Measurements from ENCODE around the gene RIPPLY3.

The RIPPLY3 gene

GRCh38 chr21:37036177-37036576 lies 29.7 kb downstream of the RIPPLY3 start:
- H3K4me2 ChIP-seq (ENCODE audit: low read length), result no peak overlapping the region
- H3K9me3 ChIP-seq (ENCODE audit: low read length), result no peaks in the 10 kb centered on the region
- H3K4me3 ChIP-seq (ENCODE audit: low read depth, low read length, poor library complexity, severe bottlenecking), result no peak overlapping the region
- H3K79me2 ChIP-seq (ENCODE audit: insufficient read depth, low read length), result no peaks in the 10 kb centered on the region
- H3K27ac ChIP-seq (ENCODE audit: low read depth, low read length, poor library complexity, severe bottlenecking), result no peak overlapping the region
- no peak for TF ChIP-seq EZH2 (IDR thresholded peaks at IDR 0.05; ENCODE audit: borderline replicate concordance, low read length)
- TF ChIP-seq, protein P1, sequence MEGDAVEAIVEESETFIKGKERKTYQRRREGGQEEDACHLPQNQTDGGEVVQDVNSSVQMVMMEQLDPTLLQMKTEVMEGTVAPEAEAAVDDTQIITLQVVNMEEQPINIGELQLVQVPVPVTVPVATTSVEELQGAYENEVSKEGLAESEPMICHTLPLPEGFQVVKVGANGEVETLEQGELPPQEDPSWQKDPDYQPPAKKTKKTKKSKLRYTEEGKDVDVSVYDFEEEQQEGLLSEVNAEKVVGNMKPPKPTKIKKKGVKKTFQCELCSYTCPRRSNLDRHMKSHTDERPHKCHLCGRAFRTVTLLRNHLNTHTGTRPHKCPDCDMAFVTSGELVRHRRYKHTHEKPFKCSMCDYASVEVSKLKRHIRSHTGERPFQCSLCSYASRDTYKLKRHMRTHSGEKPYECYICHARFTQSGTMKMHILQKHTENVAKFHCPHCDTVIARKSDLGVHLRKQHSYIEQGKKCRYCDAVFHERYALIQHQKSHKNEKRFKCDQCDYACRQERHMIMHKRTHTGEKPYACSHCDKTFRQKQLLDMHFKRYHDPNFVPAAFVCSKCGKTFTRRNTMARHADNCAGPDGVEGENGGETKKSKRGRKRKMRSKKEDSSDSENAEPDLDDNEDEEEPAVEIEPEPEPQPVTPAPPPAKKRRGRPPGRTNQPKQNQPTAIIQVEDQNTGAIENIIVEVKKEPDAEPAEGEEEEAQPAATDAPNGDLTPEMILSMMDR (IDR thresholded peaks at IDR 0.05; ENCODE audit: low read length), result no peak
- no peaks in the 10 kb centered on the region for H3F3A ChIP-seq (ENCODE audit: insufficient read depth, low read length)
- no peaks in the 10 kb centered on the region for H4K20me1 ChIP-seq (ENCODE audit: insufficient read depth, low read length)
- no peak overlapping the region for H2AFZ ChIP-seq (ENCODE audit: low read length)
- H3K4me1 ChIP-seq (ENCODE audit: insufficient read depth, low read length, severe bottlenecking), result no peaks in the 10 kb centered on the region
- H3K9me2 ChIP-seq (ENCODE audit: low read depth, low read length), result no peaks in the 10 kb centered on the region
- H3K36me3 ChIP-seq (ENCODE audit: insufficient read depth, low read length), result no peaks in the 10 kb centered on the region; the same call in 1 of the 2 replicates
- no peak overlapping the region for H3K9ac ChIP-seq (ENCODE audit: low read length)
- no peaks in the 10 kb centered on the region for H3K27me3 ChIP-seq (ENCODE audit: insufficient read depth, low read length)

DNA sequence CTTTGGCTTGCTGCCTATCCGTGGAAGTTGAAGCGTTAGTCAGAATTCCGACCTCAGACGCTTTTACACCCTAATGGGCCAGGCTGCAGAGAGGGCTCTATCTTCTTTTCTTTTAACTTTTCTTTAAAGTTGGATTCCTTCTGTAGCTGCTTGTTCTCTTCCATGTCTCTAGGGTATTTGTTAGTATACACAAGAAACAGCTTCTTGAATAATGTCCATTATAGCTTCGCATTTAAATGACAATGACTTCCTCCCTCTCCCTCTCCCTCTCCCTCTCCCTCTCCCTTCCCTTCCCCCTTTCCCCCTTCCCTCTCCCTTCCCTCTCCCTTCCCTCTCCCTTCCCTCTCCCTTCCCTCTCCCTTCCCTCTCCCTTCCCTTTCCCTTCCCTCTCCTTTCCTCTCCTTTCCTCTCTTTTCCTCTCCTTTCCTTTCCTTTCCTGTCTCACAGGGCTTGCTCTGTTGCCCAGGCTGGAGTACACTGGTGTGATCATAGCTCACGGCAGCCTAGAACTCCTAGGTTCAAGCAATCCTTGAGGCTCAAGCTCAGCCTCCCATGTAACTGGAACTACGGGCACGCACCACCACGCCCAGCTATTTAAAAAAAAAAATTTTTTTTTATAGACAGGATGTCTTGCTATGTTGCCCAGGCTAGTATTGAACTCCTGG lies 33.0 kb downstream of the RIPPLY3 start:
- no peak overlapping the region for H2AFZ ChIP-seq (ENCODE audit: low read length)
- H4K20me1 ChIP-seq (ENCODE audit: insufficient read depth, low read length), result no peaks in the 10 kb centered on the region
- TF ChIP-seq, protein P1 (IDR thresholded peaks at IDR 0.05; ENCODE audit: low read length), result no peak
- TF ChIP-seq EZH2 (IDR thresholded peaks at IDR 0.05; ENCODE audit: borderline replicate concordance, low read length), result no peak
- no peak overlapping the region for H3K9ac ChIP-seq (ENCODE audit: low read length)
- H3K4me2 ChIP-seq (ENCODE audit: low read length), result no peak overlapping the region
- no peaks in the 10 kb centered on the region; the same call in 1 of the 2 replicates for H3K36me3 ChIP-seq (ENCODE audit: insufficient read depth, low read length)
- no peaks in the 10 kb centered on the region for H3F3A ChIP-seq (ENCODE audit: insufficient read depth, low read length)
- H3K4me3 ChIP-seq (ENCODE audit: low read depth, low read length, poor library complexity, severe bottlenecking), result no peak overlapping the region
- no peaks in the 10 kb centered on the region for H3K9me2 ChIP-seq (ENCODE audit: low read depth, low read length)
- H3K27ac ChIP-seq (ENCODE audit: low read depth, low read length, poor library complexity, severe bottlenecking), result no peak overlapping the region
- no peaks in the 10 kb centered on the region for H3K79me2 ChIP-seq (ENCODE audit: insufficient read depth, low read length)
- no peaks in the 10 kb centered on the region for H3K27me3 ChIP-seq (ENCODE audit: insufficient read depth, low read length)
- H3K4me1 ChIP-seq (ENCODE audit: insufficient read depth, low read length, severe bottlenecking), result peaks cover 1% of the 10 kb centered on the region
- no peaks in the 10 kb centered on the region for H3K9me3 ChIP-seq (ENCODE audit: low read length)

- Histone ChIP-seq H3K9ac (ENCODE audit: low read length) (no peak overlapping the region), H3K27me3 (ENCODE audit: insufficient read depth, low read length) (no peaks in the 10 kb centered on the region), H3F3A (ENCODE audit: insufficient read depth, low read length) (no peaks in the 10 kb centered on the region), H3K9me3 (ENCODE audit: low read length) (no peaks in the 10 kb centered on the region), H3K4me1 (ENCODE audit: insufficient read depth, low read length, severe bottlenecking) (peaks cover 8% of the 10 kb centered on the region), H3K36me3 (ENCODE audit: insufficient read depth, low read length) (no peaks in the 10 kb centered on the region; the same call in 1 of the 2 replicates), H3K4me3 (ENCODE audit: low read depth, low read length, poor library complexity, severe bottlenecking) (no peak overlapping the region), H4K20me1 (ENCODE audit: insufficient read depth, low read length) (no peaks in the 10 kb centered on the region), H3K79me2 (ENCODE audit: insufficient read depth, low read length) (no peaks in the 10 kb centered on the region), H3K27ac (ENCODE audit: low read depth, low read length, poor library complexity, severe bottlenecking) (no peak overlapping the region), H3K4me2 (ENCODE audit: low read length) (no peak overlapping the region), H3K9me2 (ENCODE audit: low read depth, low read length) (no peaks in the 10 kb centered on the region), H2AFZ (ENCODE audit: low read length) (no peak overlapping the region)
- TF ChIP-seq, protein P1 (IDR thresholded peaks at IDR 0.05; ENCODE audit: low read length), result no peak
Observed at GRCh38 chr21:37040212-37040611, 33.7 kb downstream of the RIPPLY3 start.
